ENCODE data around the gene FBXL22. TPM values are rescaled to one million over a fixed set of nuclear protein-coding genes. Genes with fewer than 3 reads are reported as not detected.

FBXL22 gene
- total RNA-seq, 1 experiment from 2014 or later: 0.49 TPM

GRCh38 chr15:63595065-63595464, 2.1 kb upstream of the FBXL22 start:
- intact Hi-C loops (cut with micrococcal nuclease): loop anchor here (5.0 kb wide), 1 partner anchor 308 kb away; no protein-coding TSS in a partner anchor
- BruUV-seq (replicated peaks): no TSS peak
- H3K36me3 ChIP-seq (ENCODE audit: control insufficient read depth in 1 of 2, insufficient read depth in 2 of 2, low read length in 2 of 2): peaks cover 17 to 21% of the 10 kb centered on the region in 2 experiments; a peak in 3 of 4 replicates
- DNase-seq (ENCODE audit: low read depth, low spot score) (no peak), ATAC-seq (no peak)
- no peak overlapping the region for H3K27ac ChIP-seq (ENCODE audit: low read depth, low read length)
- H4K20me1 ChIP-seq (ENCODE audit: insufficient read depth): no peaks in the 10 kb centered on the region
- no peak overlapping the region for H3K4me2 ChIP-seq (ENCODE audit: low read length)
- H3K9me3 ChIP-seq (ENCODE audit: control insufficient read depth in 1 of 2, insufficient read depth in 1 of 2, low read depth in 1 of 2, low read length in 2 of 2): no peaks in the 10 kb centered on the region
- H3K4me3 ChIP-seq (replicated peaks in 1 of 2; ENCODE audit: low read depth in 1 of 2, low read length in 2 of 2): no peak overlapping the region
- ChIA-PET RAD21 (ENCODE audit: low non-redundant PET in 1 of 2, low total read pairs in 2 of 2, uncharacterized antibody in 2 of 2, unreplicated experiment in 2 of 2) (no interaction called here), POLR2A (no interaction called here), CTCF (no interaction called here)
- no peak overlapping the region for H3K9ac ChIP-seq (ENCODE audit: low read length)
- no peaks in the 10 kb centered on the region for H3K27me3 ChIP-seq (ENCODE audit: insufficient read depth, low read length)
- H3K4me1 ChIP-seq (ENCODE audit: control insufficient read depth in 1 of 2, insufficient read depth in 2 of 2, low read length in 2 of 2): peaks cover 9 to 16% of the 10 kb centered on the region in 2 experiments; a peak in 3 of 4 replicates
- H3K79me2 ChIP-seq (ENCODE audit: insufficient read depth, low read length): no peaks in the 10 kb centered on the region
- no peaks in the 10 kb centered on the region for H3K9me2 ChIP-seq (ENCODE audit: insufficient read depth)
- TF ChIP-seq, protein P1, sequence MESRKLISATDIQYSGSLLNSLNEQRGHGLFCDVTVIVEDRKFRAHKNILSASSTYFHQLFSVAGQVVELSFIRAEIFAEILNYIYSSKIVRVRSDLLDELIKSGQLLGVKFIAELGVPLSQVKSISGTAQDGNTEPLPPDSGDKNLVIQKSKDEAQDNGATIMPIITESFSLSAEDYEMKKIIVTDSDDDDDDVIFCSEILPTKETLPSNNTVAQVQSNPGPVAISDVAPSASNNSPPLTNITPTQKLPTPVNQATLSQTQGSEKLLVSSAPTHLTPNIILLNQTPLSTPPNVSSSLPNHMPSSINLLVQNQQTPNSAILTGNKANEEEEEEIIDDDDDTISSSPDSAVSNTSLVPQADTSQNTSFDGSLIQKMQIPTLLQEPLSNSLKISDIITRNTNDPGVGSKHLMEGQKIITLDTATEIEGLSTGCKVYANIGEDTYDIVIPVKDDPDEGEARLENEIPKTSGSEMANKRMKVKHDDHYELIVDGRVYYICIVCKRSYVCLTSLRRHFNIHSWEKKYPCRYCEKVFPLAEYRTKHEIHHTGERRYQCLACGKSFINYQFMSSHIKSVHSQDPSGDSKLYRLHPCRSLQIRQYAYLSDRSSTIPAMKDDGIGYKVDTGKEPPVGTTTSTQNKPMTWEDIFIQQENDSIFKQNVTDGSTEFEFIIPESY (IDR thresholded peaks at IDR 0.05; ENCODE audit: extremely low read depth, insufficient replicate concordance, low read length): no peak
- no peak for TF ChIP-seq POLR2AphosphoS5 (IDR thresholded peaks at IDR 0.05; ENCODE audit: low read depth, low read length)
- TF ChIP-seq JUND (IDR thresholded peaks at IDR 0.05): 0 out of 2 replicates have a peak, but pooled peaks have one; percentile 9
- TF ChIP-seq RAD21 (IDR thresholded peaks at IDR 0.05; ENCODE audit: low read depth): no peak
- H2AFZ ChIP-seq (ENCODE audit: low read depth, low read length, poor library complexity, severe bottlenecking): no peak overlapping the region

- POLR2A ChIA-PET: no interaction called here
- intact Hi-C loops (cut with micrococcal nuclease): loop anchor here (5.0 kb wide), 1 partner anchor 308 kb away; no protein-coding TSS in a partner anchor
- TF ChIP-seq EGR1 (IDR thresholded peaks at IDR 0.05; ENCODE audit: low read depth) (no peak), EZH2phosphoT487 (IDR thresholded peaks at IDR 0.05; ENCODE audit: borderline replicate concordance) (no peak), MAX (IDR thresholded peaks at IDR 0.05) (no peak), POLR2A (IDR thresholded peaks at IDR 0.05; ENCODE audit: borderline replicate concordance, extremely low read depth, insufficient read depth, insufficient read length) (no peak), JUND (IDR thresholded peaks at IDR 0.05) (no peak), FOSL1 (IDR thresholded peaks at IDR 0.05; ENCODE audit: low read depth) (no peak), CBX3 (IDR thresholded peaks at IDR 0.05; ENCODE audit: low read depth) (no peak), EZH2 (IDR thresholded peaks at IDR 0.05) (no peak), TCF7L2 (IDR thresholded peaks at IDR 0.05; ENCODE audit: borderline replicate concordance, extremely low read depth, insufficient read depth, insufficient read length) (no peak), ZFX (IDR thresholded peaks at IDR 0.05) (no peak), ATF3 (IDR thresholded peaks at IDR 0.05) (no peak), ZNF274 (IDR thresholded peaks at IDR 0.05; ENCODE audit: low read depth, low read length) (no peak)
- TF ChIP-seq, protein P2, sequence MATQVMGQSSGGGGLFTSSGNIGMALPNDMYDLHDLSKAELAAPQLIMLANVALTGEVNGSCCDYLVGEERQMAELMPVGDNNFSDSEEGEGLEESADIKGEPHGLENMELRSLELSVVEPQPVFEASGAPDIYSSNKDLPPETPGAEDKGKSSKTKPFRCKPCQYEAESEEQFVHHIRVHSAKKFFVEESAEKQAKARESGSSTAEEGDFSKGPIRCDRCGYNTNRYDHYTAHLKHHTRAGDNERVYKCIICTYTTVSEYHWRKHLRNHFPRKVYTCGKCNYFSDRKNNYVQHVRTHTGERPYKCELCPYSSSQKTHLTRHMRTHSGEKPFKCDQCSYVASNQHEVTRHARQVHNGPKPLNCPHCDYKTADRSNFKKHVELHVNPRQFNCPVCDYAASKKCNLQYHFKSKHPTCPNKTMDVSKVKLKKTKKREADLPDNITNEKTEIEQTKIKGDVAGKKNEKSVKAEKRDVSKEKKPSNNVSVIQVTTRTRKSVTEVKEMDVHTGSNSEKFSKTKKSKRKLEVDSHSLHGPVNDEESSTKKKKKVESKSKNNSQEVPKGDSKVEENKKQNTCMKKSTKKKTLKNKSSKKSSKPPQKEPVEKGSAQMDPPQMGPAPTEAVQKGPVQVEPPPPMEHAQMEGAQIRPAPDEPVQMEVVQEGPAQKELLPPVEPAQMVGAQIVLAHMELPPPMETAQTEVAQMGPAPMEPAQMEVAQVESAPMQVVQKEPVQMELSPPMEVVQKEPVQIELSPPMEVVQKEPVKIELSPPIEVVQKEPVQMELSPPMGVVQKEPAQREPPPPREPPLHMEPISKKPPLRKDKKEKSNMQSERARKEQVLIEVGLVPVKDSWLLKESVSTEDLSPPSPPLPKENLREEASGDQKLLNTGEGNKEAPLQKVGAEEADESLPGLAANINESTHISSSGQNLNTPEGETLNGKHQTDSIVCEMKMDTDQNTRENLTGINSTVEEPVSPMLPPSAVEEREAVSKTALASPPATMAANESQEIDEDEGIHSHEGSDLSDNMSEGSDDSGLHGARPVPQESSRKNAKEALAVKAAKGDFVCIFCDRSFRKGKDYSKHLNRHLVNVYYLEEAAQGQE (IDR thresholded peaks at IDR 0.05; ENCODE audit: low read depth): no peak
These were observed 1.5 kb upstream of the FBXL22 start for GRCh38 chr15:63595688-63596087.

More at GRCh38 chr15:63595688-63596087, 1.5 kb upstream of the FBXL22 start:
- Histone ChIP-seq H3K4me2 (ENCODE audit: low read length) (no peak overlapping the region), H3K9me3 (ENCODE audit: control insufficient read depth in 1 of 2, insufficient read depth in 1 of 2, low read depth in 1 of 2, low read length in 2 of 2) (no peaks in the 10 kb centered on the region), H3K27me3 (ENCODE audit: insufficient read depth, low read length) (no peaks in the 10 kb centered on the region), H3K27ac (ENCODE audit: low read depth, low read length) (no peak overlapping the region), H3K36me3 (ENCODE audit: control insufficient read depth in 1 of 2, insufficient read depth in 2 of 2, low read length in 2 of 2) (peaks cover 16% of the 10 kb centered on the region in 2 experiments; a peak in 3 of 4 replicates), H2AFZ (ENCODE audit: low read depth, low read length, poor library complexity, severe bottlenecking) (no peak overlapping the region), H3K79me2 (ENCODE audit: insufficient read depth, low read length) (no peaks in the 10 kb centered on the region), H3K4me1 (ENCODE audit: control insufficient read depth in 1 of 2, insufficient read depth in 2 of 2, low read length in 2 of 2) (peaks cover 9 to 21% of the 10 kb centered on the region in 2 experiments; a peak in 3 of 4 replicates), H3K9ac (ENCODE audit: low read length) (no peak overlapping the region), H3K9me2 (ENCODE audit: insufficient read depth) (no peaks in the 10 kb centered on the region), H4K20me1 (ENCODE audit: insufficient read depth) (no peaks in the 10 kb centered on the region), H3K4me3 (replicated peaks in 1 of 2; ENCODE audit: low read depth in 1 of 2, low read length in 2 of 2) (no peak overlapping the region)
- ChIA-PET RAD21 (ENCODE audit: low non-redundant PET in 1 of 2, low total read pairs in 2 of 2, uncharacterized antibody in 2 of 2, unreplicated experiment in 2 of 2) (no interaction called here), CTCF (no interaction called here)
- BruUV-seq (replicated peaks): no TSS peak
- no peak for ATAC-seq
- no peak for DNase-seq (ENCODE audit: low read depth, low spot score)

Data from HCT116 (cell line).